GM10266 (cell line): Measurements from ENCODE around the gene HECTD3.
"Not testable (repeated sequence)": the region's sequence is repeated elsewhere in the genome, so short reads cannot be mapped to it uniquely, and the experiment has no call there.

Experiments
- DNase-seq: peaks from one replicate; pipeline ENCODE4 v3.0.0; 2012; ENCODE audit errors: extremely low spot score
- TF ChIP-seq, protein P1 (sequence below): IDR thresholded peaks from 2 replicates; pipeline ENCODE4 v1.5.1; 2012; ENCODE audit warnings: mild to moderate bottlenecking, low read depth; ENCODE audit not compliant: control insufficient read depth, insufficient read depth; ENCODE audit errors: missing control alignments

The HECTD3 gene

DNA sequence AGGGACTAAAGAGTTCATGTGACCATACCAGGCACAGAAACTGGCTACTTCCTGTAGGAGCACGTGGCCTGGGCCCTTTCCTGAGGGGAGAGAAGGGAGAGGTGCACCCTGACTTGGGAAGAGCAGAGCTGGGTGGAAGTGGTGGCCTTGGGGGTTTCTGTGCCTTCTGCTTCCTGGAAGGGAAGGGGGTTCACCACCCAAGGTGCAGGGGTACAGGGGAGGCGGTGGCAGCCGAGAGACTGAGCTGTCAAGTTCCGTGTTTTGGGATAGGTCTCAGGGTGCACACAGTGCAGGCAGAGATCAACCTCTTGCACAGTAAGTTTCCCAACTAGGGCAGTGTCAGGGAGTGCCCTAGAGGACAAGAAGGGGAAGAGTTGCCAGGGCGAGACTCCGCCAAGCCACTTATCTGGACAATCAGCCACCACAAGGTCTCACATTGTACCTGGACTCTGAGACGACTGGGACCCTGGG, 10.1 kb downstream of the HECTD3 start:
- TF ChIP-seq, protein P1, sequence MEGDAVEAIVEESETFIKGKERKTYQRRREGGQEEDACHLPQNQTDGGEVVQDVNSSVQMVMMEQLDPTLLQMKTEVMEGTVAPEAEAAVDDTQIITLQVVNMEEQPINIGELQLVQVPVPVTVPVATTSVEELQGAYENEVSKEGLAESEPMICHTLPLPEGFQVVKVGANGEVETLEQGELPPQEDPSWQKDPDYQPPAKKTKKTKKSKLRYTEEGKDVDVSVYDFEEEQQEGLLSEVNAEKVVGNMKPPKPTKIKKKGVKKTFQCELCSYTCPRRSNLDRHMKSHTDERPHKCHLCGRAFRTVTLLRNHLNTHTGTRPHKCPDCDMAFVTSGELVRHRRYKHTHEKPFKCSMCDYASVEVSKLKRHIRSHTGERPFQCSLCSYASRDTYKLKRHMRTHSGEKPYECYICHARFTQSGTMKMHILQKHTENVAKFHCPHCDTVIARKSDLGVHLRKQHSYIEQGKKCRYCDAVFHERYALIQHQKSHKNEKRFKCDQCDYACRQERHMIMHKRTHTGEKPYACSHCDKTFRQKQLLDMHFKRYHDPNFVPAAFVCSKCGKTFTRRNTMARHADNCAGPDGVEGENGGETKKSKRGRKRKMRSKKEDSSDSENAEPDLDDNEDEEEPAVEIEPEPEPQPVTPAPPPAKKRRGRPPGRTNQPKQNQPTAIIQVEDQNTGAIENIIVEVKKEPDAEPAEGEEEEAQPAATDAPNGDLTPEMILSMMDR = no peak
- no peak for DNase-seq

DNA sequence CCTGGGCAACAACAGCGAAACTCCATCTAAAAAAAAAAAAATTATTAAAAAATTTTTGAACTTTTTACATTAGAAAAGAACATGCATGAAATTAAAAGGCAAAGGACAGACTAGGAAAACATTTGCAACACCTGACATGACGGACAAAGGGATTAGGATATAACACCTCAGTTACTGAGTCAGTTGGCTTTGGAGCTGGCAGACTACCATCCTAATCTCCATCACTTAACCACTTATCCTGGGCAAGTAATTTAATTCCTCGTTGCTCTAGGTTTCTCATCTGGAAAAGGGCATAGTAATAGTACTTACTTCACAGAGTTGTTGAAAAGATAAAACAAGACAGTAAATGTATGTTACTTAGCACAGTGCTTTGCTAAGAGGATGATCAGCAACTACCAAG, 11.9 kb downstream of the HECTD3 start:
- TF ChIP-seq, protein P1 = no peak
- no peak for DNase-seq

DNA sequence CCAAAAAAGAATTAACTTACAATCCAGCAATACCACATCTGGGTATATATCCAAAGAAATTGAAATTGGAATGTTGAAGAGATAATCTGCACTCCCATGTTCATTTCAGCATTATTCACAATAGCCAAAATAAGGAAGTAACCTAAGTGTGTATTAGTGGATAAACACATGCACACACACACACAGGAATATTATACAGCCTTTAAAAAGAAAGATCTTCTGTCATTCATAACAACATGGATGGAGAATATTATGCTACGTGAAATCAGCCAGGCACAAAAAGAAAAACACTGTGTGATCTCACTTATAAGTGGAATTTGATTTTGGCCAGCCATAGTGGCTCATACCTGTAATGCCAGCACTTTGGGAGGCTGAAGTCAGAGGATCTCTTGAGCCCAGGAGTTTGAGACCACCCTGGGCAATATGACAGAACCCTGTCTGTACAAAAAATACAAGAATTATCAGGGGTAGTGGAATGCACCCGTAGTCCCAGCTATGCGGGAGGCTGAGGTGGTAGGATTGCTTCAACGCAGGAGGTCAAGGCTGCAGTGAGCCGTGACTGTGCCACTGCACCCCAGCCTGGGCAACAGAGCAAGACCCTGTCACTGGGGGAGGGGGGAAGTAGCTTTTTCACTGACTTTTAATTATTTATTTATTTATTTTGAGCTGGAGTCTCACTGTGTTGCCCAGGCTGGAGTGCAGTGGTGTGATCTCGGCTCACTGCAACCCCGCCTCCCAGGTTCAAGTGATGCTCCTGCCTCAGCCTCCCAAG, 15.5 kb downstream of the HECTD3 start:
- no peak for DNase-seq
- TF ChIP-seq, protein P1 = no peak

DNA sequence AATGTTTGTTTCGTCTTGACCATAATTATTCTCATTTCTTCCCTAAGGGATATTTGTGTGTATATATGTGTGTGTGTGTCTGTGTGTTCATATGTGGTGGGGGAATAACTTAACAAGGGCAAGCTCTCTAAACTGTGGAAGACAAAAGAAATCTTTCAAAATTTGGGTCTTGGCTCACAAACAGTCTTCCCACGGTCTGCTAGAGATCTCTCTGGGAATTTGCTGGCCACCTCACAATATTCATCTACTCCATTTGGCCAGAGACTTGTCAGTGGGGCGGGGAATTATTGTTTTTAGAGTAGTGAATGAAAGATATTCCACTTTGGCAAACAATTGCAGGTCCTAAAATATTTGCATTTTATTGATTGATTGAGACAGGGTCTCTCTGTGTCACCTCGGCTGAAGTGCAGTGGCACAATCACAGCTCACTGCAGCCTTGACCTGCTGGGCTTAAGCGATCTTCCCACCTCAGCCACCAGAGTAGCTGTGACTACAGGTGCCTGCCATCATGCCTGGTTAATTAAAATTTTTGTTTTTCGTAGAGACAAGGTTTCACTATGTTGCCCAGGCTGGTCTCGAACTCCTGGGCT, 16.7 kb downstream of the HECTD3 start:
- TF ChIP-seq, protein P1 = no peak
- DNase-seq = no peak

DNA sequence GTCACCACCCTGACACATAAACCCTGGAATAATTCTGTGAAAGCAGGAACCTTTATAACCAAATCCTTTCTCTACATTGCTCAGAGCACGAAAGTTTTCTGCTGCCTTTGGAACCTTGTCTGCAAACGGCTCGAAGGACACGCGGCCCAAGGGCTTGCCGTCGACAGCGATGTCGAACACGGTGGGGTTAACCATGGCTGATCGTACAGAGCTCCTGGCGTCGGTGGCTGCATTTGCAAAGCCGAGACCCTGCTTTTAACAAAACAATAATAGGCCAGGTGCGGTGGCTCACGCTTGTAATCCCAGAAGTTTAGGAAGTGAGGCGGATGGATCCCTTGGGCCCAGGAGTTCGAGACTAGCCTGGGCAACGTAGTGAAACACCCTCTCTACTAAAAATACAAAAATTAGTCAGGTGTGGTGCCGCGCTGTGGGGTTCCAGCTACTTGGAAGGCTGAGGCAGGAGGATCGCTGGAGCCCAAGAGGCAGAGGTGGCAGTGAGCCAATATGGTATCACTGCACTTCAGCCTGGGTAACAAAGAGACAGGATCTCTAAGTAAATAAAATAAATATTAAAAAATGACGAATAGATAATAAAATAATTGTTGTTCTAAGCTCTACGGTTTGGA, 22.5 kb downstream of the HECTD3 start:
- TF ChIP-seq, protein P1 = no peak
- DNase-seq = no peak

DNA sequence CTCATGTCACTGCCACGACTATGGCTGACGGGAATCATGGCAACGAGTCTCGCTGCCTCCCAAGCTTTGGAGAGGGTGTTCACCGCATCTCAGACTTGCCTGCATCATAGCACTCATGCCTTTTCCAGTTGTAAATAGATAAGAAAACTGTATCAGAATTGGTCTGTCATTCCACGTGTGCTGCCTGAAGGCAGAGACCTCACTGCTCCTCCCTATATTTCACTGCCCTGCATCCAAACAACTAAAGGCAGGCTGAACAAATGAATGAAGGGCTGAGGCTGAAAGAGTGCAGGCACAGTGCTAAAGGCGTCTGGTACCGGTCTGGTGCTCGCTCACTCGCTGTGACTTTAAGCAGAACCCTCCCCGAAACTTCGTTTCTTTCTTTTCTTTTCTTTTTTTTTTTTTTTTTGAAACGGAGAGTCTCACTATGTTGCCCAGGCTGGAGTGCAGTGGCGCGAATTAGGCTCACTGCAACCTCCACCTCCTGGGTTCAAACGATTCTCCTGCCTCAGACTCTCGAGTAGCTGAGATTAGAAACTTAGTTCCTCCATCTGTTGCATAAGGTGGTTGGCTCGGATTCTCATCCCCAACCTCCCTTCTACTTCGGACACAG, 25.3 kb downstream of the HECTD3 start:
- no peak for DNase-seq
- TF ChIP-seq, protein P1 = no peak

DNA sequence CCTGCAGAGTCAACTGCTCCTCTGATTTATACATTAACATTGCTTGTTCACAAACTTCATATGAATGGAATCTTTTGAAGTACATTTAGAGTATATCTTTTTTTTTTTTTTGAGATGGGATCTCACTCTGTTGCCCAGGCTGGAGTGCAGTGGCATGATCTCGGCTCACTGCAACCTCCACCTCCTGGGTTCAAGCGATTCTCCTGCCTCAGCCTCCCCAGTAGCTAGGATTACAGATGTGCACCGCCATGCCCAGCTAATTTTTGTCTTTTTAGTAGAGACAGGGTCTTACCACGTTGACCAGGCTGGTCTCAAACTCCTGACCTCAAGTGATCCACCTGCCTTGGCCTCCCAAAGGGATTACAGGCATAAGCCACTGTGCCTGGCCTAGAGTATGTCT, 33.8 kb downstream of the HECTD3 start:
- DNase-seq = not testable (repeated sequence)
